Measurements from ENCODE around the gene GUK1.

Gene GUK1

GRCh38 chr1:228112617-228113016 is 27.5 kb upstream of the GUK1 start:
- 0 out of 2 replicates have a peak, but pooled peaks cover 2% of the 10 kb centered on the region for H3K27me3 ChIP-seq (ENCODE audit: control insufficient read depth, insufficient read depth, low read length)
- H3K4me3 ChIP-seq (ENCODE audit: low read depth, low read length) = no peak overlapping the region
- H3K27ac ChIP-seq (ENCODE audit: low read depth, low read length) = no peak overlapping the region
- H3K9ac ChIP-seq (ENCODE audit: low read length) = no peak overlapping the region
- H3K36me3 ChIP-seq (ENCODE audit: control insufficient read depth, insufficient read depth, low read length) = peaks cover 1% of the 10 kb centered on the region
- peaks cover 17% of the 10 kb centered on the region for H3K9me3 ChIP-seq (ENCODE audit: control insufficient read depth, insufficient read depth, low read depth, low read length)
- peaks cover 7% of the 10 kb centered on the region; the same call in 1 of the 2 replicates for H3K4me1 ChIP-seq (ENCODE audit: control insufficient read depth, insufficient read depth, low read length)

GRCh38 chr1:228114827-228115226 is 25.3 kb upstream of the GUK1 start:
- peaks cover 29% of the 10 kb centered on the region for H3K9me3 ChIP-seq (ENCODE audit: control insufficient read depth, insufficient read depth, low read depth, low read length)
- no peak overlapping the region for H3K4me3 ChIP-seq (ENCODE audit: low read depth, low read length)
- no peak overlapping the region for H3K9ac ChIP-seq (ENCODE audit: low read length)
- H3K27me3 ChIP-seq (ENCODE audit: control insufficient read depth, insufficient read depth, low read length) = 0 out of 2 replicates have a peak, but pooled peaks cover under 1% of the 10 kb centered on the region
- no peak overlapping the region for H3K27ac ChIP-seq (ENCODE audit: low read depth, low read length)
- 0 out of 2 replicates have a peak, but pooled peaks cover 4% of the 10 kb centered on the region for H3K4me1 ChIP-seq (ENCODE audit: control insufficient read depth, insufficient read depth, low read length)
- no peaks in the 10 kb centered on the region for H3K36me3 ChIP-seq (ENCODE audit: control insufficient read depth, insufficient read depth, low read length)

GRCh38 chr1:228117335-228117734 is 22.7 kb upstream of the GUK1 start:
- Histone ChIP-seq H3K27ac (ENCODE audit: low read depth, low read length) (no peak overlapping the region), H3K27me3 (ENCODE audit: control insufficient read depth, insufficient read depth, low read length) (no peaks in the 10 kb centered on the region; the same call in 1 of the 2 replicates), H3K36me3 (ENCODE audit: control insufficient read depth, insufficient read depth, low read length) (no peaks in the 10 kb centered on the region), H3K9me3 (ENCODE audit: control insufficient read depth, insufficient read depth, low read depth, low read length) (peaks cover 33% of the 10 kb centered on the region), H3K9ac (ENCODE audit: low read length) (no peak overlapping the region), H3K4me1 (ENCODE audit: control insufficient read depth, insufficient read depth, low read length) (no peaks in the 10 kb centered on the region), H3K4me3 (ENCODE audit: low read depth, low read length) (no peak overlapping the region)

GRCh38 chr1:228118040-228118439 is 22.0 kb upstream of the GUK1 start:
- Histone ChIP-seq H3K4me1 (ENCODE audit: control insufficient read depth, insufficient read depth, low read length) (no peaks in the 10 kb centered on the region), H3K27me3 (ENCODE audit: control insufficient read depth, insufficient read depth, low read length) (peaks cover 2% of the 10 kb centered on the region; the same call in 1 of the 2 replicates), H3K36me3 (ENCODE audit: control insufficient read depth, insufficient read depth, low read length) (no peaks in the 10 kb centered on the region), H3K4me3 (ENCODE audit: low read depth, low read length) (no peak overlapping the region), H3K9ac (ENCODE audit: low read length) (no peak overlapping the region), H3K9me3 (ENCODE audit: control insufficient read depth, insufficient read depth, low read depth, low read length) (peaks cover 33% of the 10 kb centered on the region), H3K27ac (ENCODE audit: low read depth, low read length) (no peak overlapping the region)

GRCh38 chr1:228120351-228120750 is 19.7 kb upstream of the GUK1 start:
- Histone ChIP-seq H3K36me3 (ENCODE audit: control insufficient read depth, insufficient read depth, low read length) (no peaks in the 10 kb centered on the region), H3K9ac (ENCODE audit: low read length) (no peak overlapping the region), H3K4me3 (ENCODE audit: low read depth, low read length) (no peak overlapping the region), H3K4me1 (ENCODE audit: control insufficient read depth, insufficient read depth, low read length) (no peaks in the 10 kb centered on the region), H3K9me3 (ENCODE audit: control insufficient read depth, insufficient read depth, low read depth, low read length) (peaks cover 30% of the 10 kb centered on the region), H3K27ac (ENCODE audit: low read depth, low read length) (no peak overlapping the region), H3K27me3 (ENCODE audit: control insufficient read depth, insufficient read depth, low read length) (peaks cover 20% of the 10 kb centered on the region)

- Histone ChIP-seq H3K36me3 (ENCODE audit: control insufficient read depth, insufficient read depth, low read length) (no peaks in the 10 kb centered on the region), H3K9ac (ENCODE audit: low read length) (no peak overlapping the region), H3K27me3 (ENCODE audit: control insufficient read depth, insufficient read depth, low read length) (peaks cover 25% of the 10 kb centered on the region), H3K9me3 (ENCODE audit: control insufficient read depth, insufficient read depth, low read depth, low read length) (peaks cover 30% of the 10 kb centered on the region), H3K4me3 (ENCODE audit: low read depth, low read length) (no peak overlapping the region), H3K4me1 (ENCODE audit: control insufficient read depth, insufficient read depth, low read length) (no peaks in the 10 kb centered on the region), H3K27ac (ENCODE audit: low read depth, low read length) (no peak overlapping the region)
These were observed 19.1 kb upstream of the GUK1 start for GRCh38 chr1:228120857-228121489.

- H3K36me3 ChIP-seq (ENCODE audit: control insufficient read depth, insufficient read depth, low read length) = no peaks in the 10 kb centered on the region
- no peak overlapping the region for H3K27ac ChIP-seq (ENCODE audit: low read depth, low read length)
- H3K4me1 ChIP-seq (ENCODE audit: control insufficient read depth, insufficient read depth, low read length) = no peaks in the 10 kb centered on the region
- H3K9ac ChIP-seq (ENCODE audit: low read length) = no peak overlapping the region
- no peak overlapping the region for H3K4me3 ChIP-seq (ENCODE audit: low read depth, low read length)
- H3K27me3 ChIP-seq (ENCODE audit: control insufficient read depth, insufficient read depth, low read length) = peaks cover 28% of the 10 kb centered on the region
- peaks cover 13% of the 10 kb centered on the region for H3K9me3 ChIP-seq (ENCODE audit: control insufficient read depth, insufficient read depth, low read depth, low read length)
These were observed 17.1 kb upstream of the GUK1 start for GRCh38 chr1:228122921-228123441.

GRCh38 chr1:228123505-228123904 is 16.6 kb upstream of the GUK1 start:
- no peaks in the 10 kb centered on the region for H3K36me3 ChIP-seq (ENCODE audit: control insufficient read depth, insufficient read depth, low read length)
- no peaks in the 10 kb centered on the region for H3K4me1 ChIP-seq (ENCODE audit: control insufficient read depth, insufficient read depth, low read length)
- no peak overlapping the region for H3K9ac ChIP-seq (ENCODE audit: low read length)
- no peak overlapping the region for H3K4me3 ChIP-seq (ENCODE audit: low read depth, low read length)
- H3K27me3 ChIP-seq (ENCODE audit: control insufficient read depth, insufficient read depth, low read length) = peaks cover 31% of the 10 kb centered on the region
- H3K9me3 ChIP-seq (ENCODE audit: control insufficient read depth, insufficient read depth, low read depth, low read length) = peaks cover 10% of the 10 kb centered on the region
- H3K27ac ChIP-seq (ENCODE audit: low read depth, low read length) = no peak overlapping the region

- Histone ChIP-seq H3K27ac (ENCODE audit: low read depth, low read length) (no peak overlapping the region), H3K27me3 (ENCODE audit: control insufficient read depth, insufficient read depth, low read length) (peaks cover 44% of the 10 kb centered on the region), H3K9ac (ENCODE audit: low read length) (no peak overlapping the region), H3K9me3 (ENCODE audit: control insufficient read depth, insufficient read depth, low read depth, low read length) (peaks cover under 1% of the 10 kb centered on the region; the same call in 1 of the 2 replicates), H3K36me3 (ENCODE audit: control insufficient read depth, insufficient read depth, low read length) (no peaks in the 10 kb centered on the region), H3K4me1 (ENCODE audit: control insufficient read depth, insufficient read depth, low read length) (no peaks in the 10 kb centered on the region), H3K4me3 (ENCODE audit: low read depth, low read length) (no peak overlapping the region)
These were observed 14.9 kb upstream of the GUK1 start for GRCh38 chr1:228125185-228125584.

- H3K9me3 ChIP-seq (ENCODE audit: control insufficient read depth, insufficient read depth, low read depth, low read length) = no peaks in the 10 kb centered on the region
- no peak overlapping the region for H3K9ac ChIP-seq (ENCODE audit: low read length)
- H3K36me3 ChIP-seq (ENCODE audit: control insufficient read depth, insufficient read depth, low read length) = no peaks in the 10 kb centered on the region
- H3K27me3 ChIP-seq (ENCODE audit: control insufficient read depth, insufficient read depth, low read length) = peaks cover 56% of the 10 kb centered on the region
- H3K27ac ChIP-seq (ENCODE audit: low read depth, low read length) = no peak overlapping the region
- H3K4me3 ChIP-seq (ENCODE audit: low read depth, low read length) = no peak overlapping the region
- no peaks in the 10 kb centered on the region for H3K4me1 ChIP-seq (ENCODE audit: control insufficient read depth, insufficient read depth, low read length)
These were observed 8.3 kb upstream of the GUK1 start for GRCh38 chr1:228131766-228132165.

- Histone ChIP-seq H3K27ac (ENCODE audit: low read depth, low read length) (no peak overlapping the region), H3K9ac (ENCODE audit: low read length) (no peak overlapping the region), H3K36me3 (ENCODE audit: control insufficient read depth, insufficient read depth, low read length) (no peaks in the 10 kb centered on the region), H3K4me1 (ENCODE audit: control insufficient read depth, insufficient read depth, low read length) (no peaks in the 10 kb centered on the region), H3K9me3 (ENCODE audit: control insufficient read depth, insufficient read depth, low read depth, low read length) (no peaks in the 10 kb centered on the region), H3K4me3 (ENCODE audit: low read depth, low read length) (no peak overlapping the region), H3K27me3 (ENCODE audit: control insufficient read depth, insufficient read depth, low read length) (peaks cover 51% of the 10 kb centered on the region)
These were observed 5.5 kb upstream of the GUK1 start for GRCh38 chr1:228134591-228134990.
